Chondrocyte (in vitro differentiated cells): Measurements from ENCODE around the gene TMEM200C. TPM values are rescaled to one million over a fixed set of nuclear protein-coding genes. Genes with fewer than 3 reads are reported as not detected.

ENCODE experiments used
- DNase-seq: peaks from one replicate; pipeline ENCODE4 v3.0.0; 2021; ENCODE audit warnings: mixed read lengths, low spot score
- H3K27ac Mint-ChIP-seq: one replicate; pipeline ENCODE4 v1.8.0; 2021; ENCODE audit warnings: mild to moderate bottlenecking, moderate library complexity, mixed read lengths; ENCODE audit not compliant: unreplicated experiment
- H3K27me3 Mint-ChIP-seq: 2 replicates; pipeline ENCODE4 v1.8.0; 2021; ENCODE audit warnings: low read depth, mixed read lengths
- H3K36me3 Mint-ChIP-seq: 2 replicates; pipeline ENCODE4 v1.8.0; 2021; ENCODE audit warnings: low read depth, mixed read lengths
- H3K4me1 Mint-ChIP-seq: 2 replicates; pipeline ENCODE4 v1.8.0; 2021; ENCODE audit warnings: low read depth, mild to moderate bottlenecking, mixed read lengths
- H3K4me3 Mint-ChIP-seq: one replicate; pipeline ENCODE4 v1.8.0; 2021; ENCODE audit warnings: mild to moderate bottlenecking, moderate library complexity, mixed read lengths; ENCODE audit not compliant: unreplicated experiment
- H3K9me3 Mint-ChIP-seq: 2 replicates; pipeline ENCODE4 v1.8.0; 2021; ENCODE audit warnings: low read depth, mixed read lengths
- CTCF ChIP-seq: fragments of 200-600 bp; sonication (generic); IDR thresholded peaks from 2 replicates; pipeline ENCODE4 v1.5.0; 2021; ENCODE audit warnings: antibody characterized with exemption, mild to moderate bottlenecking, moderate library complexity
- total RNA-seq: library from RNA; stranded (reverse); gene quantifications from 3 replicates; pipeline ENCODE4 v1.2.1, GENCODE V29; 2021

The TMEM200C gene
- total RNA-seq, 1 donor from 2014 or later = 5.8 TPM

DNA sequence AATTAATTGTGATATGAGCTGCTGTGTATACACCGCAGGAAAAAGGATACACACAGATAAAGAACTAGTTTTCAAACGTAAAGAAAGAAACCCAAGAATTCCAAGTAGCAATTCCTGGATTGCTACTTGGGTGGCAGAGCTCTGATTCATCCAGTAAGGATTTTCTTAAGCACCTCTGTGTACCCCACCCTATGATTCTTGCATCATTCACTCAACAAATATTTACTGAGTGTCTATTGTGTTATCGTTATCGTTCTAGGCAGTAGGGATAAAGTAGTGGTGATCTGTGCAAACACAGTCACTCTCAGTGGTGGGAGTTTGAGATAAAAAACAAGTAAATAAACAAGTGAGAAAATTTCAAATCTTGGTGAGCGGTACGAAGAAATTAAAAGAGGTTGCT, 4.9 kb upstream of the TMEM200C start:
- no peak for TF ChIP-seq CTCF
- Mint-ChIP-seq H3K4me1 (peaks cover 14% of the 10 kb centered on the region), H3K4me3 (no peak overlapping the region), H3K27me3 (no peaks in the 10 kb centered on the region), H3K36me3 (no peaks in the 10 kb centered on the region), H3K9me3 (no peaks in the 10 kb centered on the region), H3K27ac (no peak overlapping the region)
- DNase-seq = no peak

DNA sequence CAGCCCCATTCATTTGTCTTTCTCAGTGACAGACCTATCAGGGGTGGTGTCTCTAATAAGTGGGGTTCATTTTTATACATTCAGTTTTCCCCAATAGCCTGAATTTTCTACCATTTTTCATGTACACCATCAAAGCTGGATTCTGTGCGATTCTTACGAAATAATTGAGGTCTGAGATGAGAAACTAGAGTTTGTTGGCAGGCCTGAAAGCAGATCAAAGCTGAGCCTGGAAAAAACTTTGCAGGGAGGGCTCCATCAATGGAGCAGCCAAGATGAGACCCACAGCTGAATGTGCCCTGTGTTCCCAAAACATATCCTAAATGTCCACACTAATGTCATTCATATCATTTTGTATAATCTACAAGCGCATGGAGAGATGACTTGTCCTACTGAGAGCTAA, 4.5 kb upstream of the TMEM200C start:
- DNase-seq = no peak
- TF ChIP-seq CTCF = no peak
- no peak overlapping the region for H3K27ac Mint-ChIP-seq
- no peaks in the 10 kb centered on the region for H3K9me3 Mint-ChIP-seq
- H3K27me3 Mint-ChIP-seq = no peaks in the 10 kb centered on the region
- no peak overlapping the region for H3K4me3 Mint-ChIP-seq
- peaks cover 14% of the 10 kb centered on the region for H3K4me1 Mint-ChIP-seq
- no peaks in the 10 kb centered on the region for H3K36me3 Mint-ChIP-seq

- TF ChIP-seq CTCF = no peak
- Mint-ChIP-seq H3K27ac (peak overlapping the region; percentile 3), H3K4me3 (peak overlapping the region; percentile 78), H3K36me3 (no peaks in the 10 kb centered on the region), H3K4me1 (peaks cover 31% of the 10 kb centered on the region), H3K27me3 (peaks cover 8% of the 10 kb centered on the region), H3K9me3 (no peaks in the 10 kb centered on the region)
- no peak for DNase-seq
Measured at GRCh38 chr18:5895876-5896740, 786 bp upstream of the TMEM200C start.

DNA sequence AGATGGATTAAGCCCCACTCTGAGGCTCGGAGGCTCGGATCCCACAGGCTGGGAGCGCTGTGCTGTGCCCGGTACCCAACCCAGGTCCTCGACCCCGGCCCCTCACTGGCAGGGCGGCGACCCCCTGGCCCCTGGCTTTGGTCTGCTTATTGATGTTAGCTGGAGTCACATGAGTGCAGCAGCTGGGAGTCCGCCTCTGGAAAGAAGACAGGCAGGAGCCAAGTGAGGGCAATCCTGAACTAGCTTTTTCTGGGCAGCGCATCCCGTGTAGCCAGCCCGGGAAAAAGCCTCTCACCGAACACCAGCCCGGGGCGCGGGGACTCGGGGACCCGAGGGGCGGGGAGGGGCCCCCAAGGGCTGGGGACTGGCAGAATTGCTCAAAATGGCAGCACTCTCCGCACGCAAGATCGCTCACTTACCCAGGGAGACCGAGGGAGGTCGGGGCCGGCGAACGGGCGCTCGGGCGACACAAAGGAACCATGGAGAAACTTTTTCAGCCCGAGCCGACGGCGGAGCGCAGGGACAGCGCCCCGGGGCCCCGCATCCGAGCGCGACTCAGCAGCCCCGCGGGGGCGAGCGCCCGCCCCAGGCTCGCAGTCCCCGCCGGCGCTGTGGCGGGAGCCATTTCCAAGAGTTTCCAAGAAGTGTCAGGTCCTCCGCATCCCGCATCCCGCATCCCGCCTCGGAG, 567 bp downstream of the TMEM200C start:
- H3K9me3 Mint-ChIP-seq = no peaks in the 10 kb centered on the region
- TF ChIP-seq CTCF = no peak
- peak overlapping the region; percentile 61 for H3K27ac Mint-ChIP-seq
- DNase-seq = no peak
- peaks cover 22% of the 10 kb centered on the region for H3K4me1 Mint-ChIP-seq
- H3K4me3 Mint-ChIP-seq = peak overlapping the region; percentile 72
- H3K27me3 Mint-ChIP-seq = peaks cover 8% of the 10 kb centered on the region
- H3K36me3 Mint-ChIP-seq = no peaks in the 10 kb centered on the region

GRCh38 chr18:5893956-5894610, 1.2 kb downstream of the TMEM200C start:
- H3K27me3 Mint-ChIP-seq = peaks cover 8% of the 10 kb centered on the region
- H3K9me3 Mint-ChIP-seq = no peaks in the 10 kb centered on the region
- peak overlapping the region; percentile 72 for H3K4me3 Mint-ChIP-seq
- peaks cover 22% of the 10 kb centered on the region for H3K4me1 Mint-ChIP-seq
- no peaks in the 10 kb centered on the region for H3K36me3 Mint-ChIP-seq
- TF ChIP-seq CTCF = no peak
- DNase-seq = no peak
- H3K27ac Mint-ChIP-seq = peak overlapping the region; percentile 61
